ENCODE data around the gene GADD45GIP1. TPM values are rescaled to one million over a fixed set of nuclear protein-coding genes. Genes with fewer than 3 reads are reported as not detected.
"Not testable (repeated sequence)": the region's sequence is repeated elsewhere in the genome, so short reads cannot be mapped to it uniquely, and the experiment has no call there.

Gene GADD45GIP1
- total and polyA plus RNA-seq, 8 donors: 6.0 to 37.4 (median 10.1) TPM

DNA sequence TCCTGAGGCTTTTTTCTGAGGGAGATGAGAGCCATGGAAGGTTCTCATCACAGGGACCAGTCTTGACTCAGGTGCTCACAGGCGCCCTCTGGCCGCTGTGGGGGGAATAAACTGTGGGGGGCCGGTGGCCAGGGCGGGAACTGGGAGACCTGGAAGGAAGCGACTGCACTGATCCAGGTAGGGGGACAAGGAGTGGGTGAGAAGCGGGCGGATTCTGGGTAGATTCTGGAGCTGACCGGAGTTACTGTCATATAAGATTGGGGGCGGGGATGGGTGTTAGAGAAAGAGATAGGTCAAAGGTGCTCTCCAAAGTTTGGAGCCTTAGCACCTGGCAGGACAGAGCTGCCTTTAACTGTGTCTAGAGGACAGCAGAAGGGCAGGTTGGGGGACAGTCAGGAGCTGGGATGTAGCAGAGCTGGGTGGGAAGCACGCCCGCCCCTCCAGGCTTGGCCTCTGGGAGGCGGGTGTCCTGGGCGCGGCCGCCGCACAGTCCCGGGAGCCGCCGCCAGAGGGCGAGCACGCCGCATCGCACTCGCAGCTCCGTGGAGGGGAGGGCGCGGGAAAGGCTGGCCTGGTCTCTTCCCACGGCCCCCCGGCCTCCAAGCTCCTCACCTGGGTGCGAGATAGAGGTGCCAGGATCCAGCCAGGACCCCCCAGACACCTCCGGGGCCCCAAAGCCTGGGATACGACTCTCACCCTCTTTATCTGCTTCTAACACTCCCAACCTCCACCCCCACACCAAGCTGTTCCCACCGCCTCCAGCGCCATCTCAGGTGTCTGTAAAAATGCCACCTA lies 8.2 kb upstream of the GADD45GIP1 start:
- peak overlapping the region; percentile 2 to 49 (median 34) for H3K4me3 ChIP-seq
- H3K9me3 ChIP-seq: no peaks in the 10 kb centered on the region
- H3K27ac ChIP-seq: peak overlapping the region; percentile 10 to 63 (median 24)
- TF ChIP-seq, protein P1, sequence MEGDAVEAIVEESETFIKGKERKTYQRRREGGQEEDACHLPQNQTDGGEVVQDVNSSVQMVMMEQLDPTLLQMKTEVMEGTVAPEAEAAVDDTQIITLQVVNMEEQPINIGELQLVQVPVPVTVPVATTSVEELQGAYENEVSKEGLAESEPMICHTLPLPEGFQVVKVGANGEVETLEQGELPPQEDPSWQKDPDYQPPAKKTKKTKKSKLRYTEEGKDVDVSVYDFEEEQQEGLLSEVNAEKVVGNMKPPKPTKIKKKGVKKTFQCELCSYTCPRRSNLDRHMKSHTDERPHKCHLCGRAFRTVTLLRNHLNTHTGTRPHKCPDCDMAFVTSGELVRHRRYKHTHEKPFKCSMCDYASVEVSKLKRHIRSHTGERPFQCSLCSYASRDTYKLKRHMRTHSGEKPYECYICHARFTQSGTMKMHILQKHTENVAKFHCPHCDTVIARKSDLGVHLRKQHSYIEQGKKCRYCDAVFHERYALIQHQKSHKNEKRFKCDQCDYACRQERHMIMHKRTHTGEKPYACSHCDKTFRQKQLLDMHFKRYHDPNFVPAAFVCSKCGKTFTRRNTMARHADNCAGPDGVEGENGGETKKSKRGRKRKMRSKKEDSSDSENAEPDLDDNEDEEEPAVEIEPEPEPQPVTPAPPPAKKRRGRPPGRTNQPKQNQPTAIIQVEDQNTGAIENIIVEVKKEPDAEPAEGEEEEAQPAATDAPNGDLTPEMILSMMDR (IDR thresholded peaks at IDR 0.05): peak; percentile 80 to 91 (median 91)
- ATAC-seq (peak; percentile 96 to 98 (median 96)), DNase-seq (peak; percentile 70 to 96 (median 85)), FAIRE-seq (no peak)
- H3K4me1 ChIP-seq: peaks cover 0 to 3% (median 0%) of the 10 kb centered on the region in 3 donors
- intact Hi-C loops (cut with DNase I): no loop called here
- no peaks in the 10 kb centered on the region for H3K36me3 ChIP-seq
- 0 to 1% methylated on average over 28 to 34 of the region's 34 CpGs for WGBS, 2 donors
- no peaks in the 10 kb centered on the region for H3K27me3 ChIP-seq

GRCh38 chr19:12959481-12959880 lies 2.5 kb upstream of the GADD45GIP1 start:
- Histone ChIP-seq H3K27ac (no peak overlapping the region), H3K9me3 (no peaks in the 10 kb centered on the region), H3K27me3 (no peaks in the 10 kb centered on the region), H3K4me3 (no peak overlapping the region), H3K4me1 (peaks cover 0 to 7% (median 3%) of the 10 kb centered on the region in 3 donors), H3K36me3 (no peaks in the 10 kb centered on the region)
- DNase-seq (no peak), ATAC-seq (no peak), FAIRE-seq (no peak)
- 59 to 68% methylated on average over 6 of the region's 6 CpGs for WGBS, 2 donors
- TF ChIP-seq, protein P1 (IDR thresholded peaks at IDR 0.05): no peak
- intact Hi-C loops (cut with DNase I): no loop called here

DNA sequence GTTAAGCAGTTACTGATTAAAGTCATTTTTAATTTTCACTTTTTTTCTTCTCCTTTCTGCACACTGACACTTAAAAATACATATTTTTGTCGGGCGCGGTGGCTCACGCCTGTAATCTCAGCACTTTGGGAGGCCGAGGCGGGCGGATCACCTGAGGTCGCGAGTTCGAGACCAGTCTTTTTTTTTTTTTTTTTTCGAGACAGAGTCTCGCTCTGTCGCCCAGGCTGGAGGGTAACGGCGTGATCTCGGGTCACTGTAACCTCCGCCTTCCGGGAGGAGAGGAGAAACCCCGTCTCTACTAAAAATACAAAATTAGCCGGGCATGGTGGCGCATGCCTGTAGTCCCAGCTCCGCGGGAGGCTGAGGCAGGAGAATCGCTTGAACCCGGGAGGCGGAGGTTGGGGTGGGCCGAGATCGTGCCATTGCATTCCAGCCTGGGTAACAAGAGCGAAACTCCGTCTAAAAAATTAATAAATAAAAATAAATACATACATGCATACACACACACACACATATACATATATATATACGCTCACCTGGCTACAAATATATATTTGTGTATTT lies 448 bp upstream of the GADD45GIP1 start:
- H3K4me3 ChIP-seq: peak overlapping the region; percentile 49 to 96 (median 88)
- DNase-seq; FAIRE-seq; intact Hi-C loops (cut with DNase I); H3K36me3 ChIP-seq; H3K9me3 ChIP-seq; H3K4me1 ChIP-seq; H3K27me3 ChIP-seq: not testable (repeated sequence)
- whole genome bisulfite sequencing, 2 donors: 33 to 40% methylated on average over 31 of the region's 31 CpGs
- ATAC-seq: peak; percentile 18 to 25 (median 20)
- H3K27ac ChIP-seq: peak overlapping the region; percentile 79 to 90 (median 84)

DNA sequence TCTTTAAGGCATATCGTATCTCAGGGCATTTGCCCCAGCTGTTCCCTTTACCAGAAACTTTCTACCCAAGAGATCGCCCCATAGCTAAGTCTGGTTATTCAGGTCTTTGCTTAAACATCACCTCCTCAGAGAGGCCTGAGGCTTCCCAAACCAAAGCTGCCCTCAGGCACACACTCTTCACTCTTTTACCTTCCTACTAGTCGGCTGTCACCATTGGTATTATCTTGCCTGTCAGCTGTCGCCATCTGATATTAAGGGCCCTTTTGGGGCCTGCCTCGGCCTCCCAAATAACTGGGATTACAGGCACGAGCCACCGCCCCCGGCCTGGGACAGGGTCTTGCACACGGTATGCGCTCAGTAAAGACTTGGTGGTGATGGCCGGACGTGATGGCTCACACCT lies 1.0 kb downstream of the GADD45GIP1 start:
- 37 to 42% methylated on average over 12 of the region's 12 CpGs for WGBS, 2 donors
- Histone ChIP-seq H3K36me3 (peaks cover 0 to 14% (median 9%) of the 10 kb centered on the region in 3 donors), H3K27me3 (no peaks in the 10 kb centered on the region), H3K27ac (peak overlapping the region in 1 of 4 donors; percentile 88), H3K9me3 (no peaks in the 10 kb centered on the region), H3K4me3 (peak overlapping the region; percentile 49 to 96 (median 88)), H3K4me1 (peaks cover 0 to 8% (median 7%) of the 10 kb centered on the region in 3 donors)
- ATAC-seq (no peak), DNase-seq (no peak), FAIRE-seq (no peak)
- TF ChIP-seq, protein P1 (IDR thresholded peaks at IDR 0.05): no peak
- intact Hi-C loops (cut with DNase I): no loop called here

GRCh38 chr19:12955575-12955974 lies 1.4 kb downstream of the GADD45GIP1 start:
- H3K27me3 ChIP-seq; FAIRE-seq; H3K9me3 ChIP-seq; DNase-seq; intact Hi-C loops (cut with DNase I); H3K27ac ChIP-seq; H3K4me1 ChIP-seq; ATAC-seq: not testable (repeated sequence)
- H3K36me3 ChIP-seq: peaks cover 0 to 17% (median 9%) of the 10 kb centered on the region in 3 donors
- peak overlapping the region in 1 of 4 donors; percentile 96 for H3K4me3 ChIP-seq
- WGBS, 2 donors: 84 to 87% methylated on average over 9 of the region's 9 CpGs

All from pancreas (tissue), 10 donors.